ENCODE measurements around the gene GSTA2.

GRCh38 chr6:52707963-52708680 lies 55.2 kb downstream of the GSTA2 start:
- TF ChIP-seq POLR2A (IDR thresholded peaks at IDR 0.05) (no peak), CTCF (IDR thresholded peaks at IDR 0.05) (no peak)

All from testis (tissue), 2 donors.